ENCODE measurements around the gene ARID1B.

Gene ARID1B

GRCh38 chr6:156776840-156777576 is at the start of gene ARID1B:
TSS of gene ARID1B (plus strand) at chr6:156777378. CDS start at chr6:156777681, 303 bp downstream.
- H3K27ac ChIP-seq (ENCODE audit: low read length): peak within 1 kb of the TSS; percentile 89
- no peaks in the 10 kb centered on the region for H3K36me3 ChIP-seq (ENCODE audit: control insufficient read depth, low read depth, low read length)
- H3K9me3 ChIP-seq (ENCODE audit: control insufficient read depth, low read depth, low read length): no peaks in the 10 kb centered on the region
- peak within 1 kb of the TSS; percentile 90 for H3K9ac ChIP-seq (ENCODE audit: low read length)
- peak within 1 kb of the TSS; percentile 81 for H3K4me3 ChIP-seq (ENCODE audit: low read length)
- H3K27me3 ChIP-seq (ENCODE audit: control insufficient read depth, insufficient read depth, low read length): peaks cover 6% of the 10 kb centered on the region
- H3K4me1 ChIP-seq (ENCODE audit: control insufficient read depth, low read depth, low read length): peaks cover 54% of the 10 kb centered on the region

- no peaks in the 10 kb centered on the region for H3K36me3 ChIP-seq (ENCODE audit: control insufficient read depth, low read depth, low read length)
- H3K9ac ChIP-seq (ENCODE audit: low read length): no peak overlapping the region
- no peaks in the 10 kb centered on the region for H3K27me3 ChIP-seq (ENCODE audit: control insufficient read depth, insufficient read depth, low read length)
- H3K4me3 ChIP-seq (ENCODE audit: low read length): no peak overlapping the region
- H3K27ac ChIP-seq (ENCODE audit: low read length): no peak overlapping the region
- H3K4me1 ChIP-seq (ENCODE audit: control insufficient read depth, low read depth, low read length): no peaks in the 10 kb centered on the region
- no peaks in the 10 kb centered on the region for H3K9me3 ChIP-seq (ENCODE audit: control insufficient read depth, low read depth, low read length)
These were observed 49.3 kb upstream of the ARID1B start for GRCh38 chr6:156727715-156728385.

GRCh38 chr6:156729248-156729647 is 47.9 kb upstream of the ARID1B start:
- H3K9me3 ChIP-seq (ENCODE audit: control insufficient read depth, low read depth, low read length): no peaks in the 10 kb centered on the region
- H3K9ac ChIP-seq (ENCODE audit: low read length): no peak overlapping the region
- H3K4me1 ChIP-seq (ENCODE audit: control insufficient read depth, low read depth, low read length): no peaks in the 10 kb centered on the region
- H3K27me3 ChIP-seq (ENCODE audit: control insufficient read depth, insufficient read depth, low read length): no peaks in the 10 kb centered on the region
- H3K27ac ChIP-seq (ENCODE audit: low read length): no peak overlapping the region
- no peak overlapping the region for H3K4me3 ChIP-seq (ENCODE audit: low read length)
- no peaks in the 10 kb centered on the region for H3K36me3 ChIP-seq (ENCODE audit: control insufficient read depth, low read depth, low read length)

GRCh38 chr6:156731396-156731795 is 45.8 kb upstream of the ARID1B start:
- H3K9me3 ChIP-seq (ENCODE audit: control insufficient read depth, low read depth, low read length): no peaks in the 10 kb centered on the region
- no peak overlapping the region for H3K27ac ChIP-seq (ENCODE audit: low read length)
- H3K9ac ChIP-seq (ENCODE audit: low read length): no peak overlapping the region
- H3K4me3 ChIP-seq (ENCODE audit: low read length): no peak overlapping the region
- H3K27me3 ChIP-seq (ENCODE audit: control insufficient read depth, insufficient read depth, low read length): no peaks in the 10 kb centered on the region
- no peaks in the 10 kb centered on the region for H3K36me3 ChIP-seq (ENCODE audit: control insufficient read depth, low read depth, low read length)
- H3K4me1 ChIP-seq (ENCODE audit: control insufficient read depth, low read depth, low read length): no peaks in the 10 kb centered on the region

- H3K9ac ChIP-seq (ENCODE audit: low read length): no peak overlapping the region
- peaks cover 6% of the 10 kb centered on the region for H3K9me3 ChIP-seq (ENCODE audit: control insufficient read depth, low read depth, low read length)
- H3K36me3 ChIP-seq (ENCODE audit: control insufficient read depth, low read depth, low read length): no peaks in the 10 kb centered on the region
- no peak overlapping the region for H3K4me3 ChIP-seq (ENCODE audit: low read length)
- H3K4me1 ChIP-seq (ENCODE audit: control insufficient read depth, low read depth, low read length): no peaks in the 10 kb centered on the region
- H3K27me3 ChIP-seq (ENCODE audit: control insufficient read depth, insufficient read depth, low read length): no peaks in the 10 kb centered on the region
- no peak overlapping the region for H3K27ac ChIP-seq (ENCODE audit: low read length)
These were observed 41.4 kb upstream of the ARID1B start for GRCh38 chr6:156735751-156736150.

- Histone ChIP-seq H3K9me3 (ENCODE audit: control insufficient read depth, low read depth, low read length) (peaks cover 8% of the 10 kb centered on the region), H3K9ac (ENCODE audit: low read length) (no peak overlapping the region), H3K27me3 (ENCODE audit: control insufficient read depth, insufficient read depth, low read length) (no peaks in the 10 kb centered on the region), H3K4me3 (ENCODE audit: low read length) (no peak overlapping the region), H3K27ac (ENCODE audit: low read length) (no peak overlapping the region), H3K4me1 (ENCODE audit: control insufficient read depth, low read depth, low read length) (no peaks in the 10 kb centered on the region), H3K36me3 (ENCODE audit: control insufficient read depth, low read depth, low read length) (no peaks in the 10 kb centered on the region)
These were observed 36.6 kb upstream of the ARID1B start for GRCh38 chr6:156740604-156741003.

- Histone ChIP-seq H3K4me1 (ENCODE audit: control insufficient read depth, low read depth, low read length) (no peaks in the 10 kb centered on the region), H3K4me3 (ENCODE audit: low read length) (no peak overlapping the region), H3K36me3 (ENCODE audit: control insufficient read depth, low read depth, low read length) (no peaks in the 10 kb centered on the region), H3K27me3 (ENCODE audit: control insufficient read depth, insufficient read depth, low read length) (no peaks in the 10 kb centered on the region), H3K9me3 (ENCODE audit: control insufficient read depth, low read depth, low read length) (peaks cover 8% of the 10 kb centered on the region), H3K9ac (ENCODE audit: low read length) (no peak overlapping the region), H3K27ac (ENCODE audit: low read length) (no peak overlapping the region)
These were observed 35.7 kb upstream of the ARID1B start for GRCh38 chr6:156741287-156742073.

- peaks cover 6% of the 10 kb centered on the region for H3K4me1 ChIP-seq (ENCODE audit: control insufficient read depth, low read depth, low read length)
- no peak overlapping the region for H3K4me3 ChIP-seq (ENCODE audit: low read length)
- no peak overlapping the region for H3K9ac ChIP-seq (ENCODE audit: low read length)
- H3K27me3 ChIP-seq (ENCODE audit: control insufficient read depth, insufficient read depth, low read length): no peaks in the 10 kb centered on the region
- no peak overlapping the region for H3K27ac ChIP-seq (ENCODE audit: low read length)
- no peaks in the 10 kb centered on the region for H3K9me3 ChIP-seq (ENCODE audit: control insufficient read depth, low read depth, low read length)
- H3K36me3 ChIP-seq (ENCODE audit: control insufficient read depth, low read depth, low read length): no peaks in the 10 kb centered on the region
These were observed 29.5 kb upstream of the ARID1B start for GRCh38 chr6:156747715-156748114.

GRCh38 chr6:156748504-156748903 is 28.7 kb upstream of the ARID1B start:
- Histone ChIP-seq H3K36me3 (ENCODE audit: control insufficient read depth, low read depth, low read length) (no peaks in the 10 kb centered on the region), H3K27ac (ENCODE audit: low read length) (no peak overlapping the region), H3K9me3 (ENCODE audit: control insufficient read depth, low read depth, low read length) (no peaks in the 10 kb centered on the region), H3K4me1 (ENCODE audit: control insufficient read depth, low read depth, low read length) (peaks cover 6% of the 10 kb centered on the region), H3K27me3 (ENCODE audit: control insufficient read depth, insufficient read depth, low read length) (no peaks in the 10 kb centered on the region), H3K4me3 (ENCODE audit: low read length) (no peak overlapping the region), H3K9ac (ENCODE audit: low read length) (no peak overlapping the region)

- H3K4me3 ChIP-seq (ENCODE audit: low read length): no peak overlapping the region
- peaks cover 6% of the 10 kb centered on the region for H3K4me1 ChIP-seq (ENCODE audit: control insufficient read depth, low read depth, low read length)
- no peaks in the 10 kb centered on the region for H3K27me3 ChIP-seq (ENCODE audit: control insufficient read depth, insufficient read depth, low read length)
- H3K27ac ChIP-seq (ENCODE audit: low read length): no peak overlapping the region
- no peaks in the 10 kb centered on the region for H3K36me3 ChIP-seq (ENCODE audit: control insufficient read depth, low read depth, low read length)
- H3K9ac ChIP-seq (ENCODE audit: low read length): no peak overlapping the region
- no peaks in the 10 kb centered on the region for H3K9me3 ChIP-seq (ENCODE audit: control insufficient read depth, low read depth, low read length)
These were observed 24.4 kb upstream of the ARID1B start for GRCh38 chr6:156752666-156753301.
